Activated naive CD8-positive, alpha-beta T cell treated with anti-CD3 and anti-CD28 coated beads, Interleukin-2, amount 50 U/mL, for 24 hours (primary cell): ENCODE results near the gene NPIPB2.

ENCODE experiments used
- ATAC-seq: fragments of 150-1000 bp; cut with Tn5 transposase; one replicate; pipeline ENCODE4 v1.10.0; 2021
- DNase-seq: peaks from one replicate; pipeline ENCODE4 v3.0.0; 2021
- H3K27ac Mint-ChIP-seq: one replicate; pipeline ENCODE4 v1.8.0; 2021; ENCODE audit warnings: mild to moderate bottlenecking, mixed read lengths
- H3K27me3 Mint-ChIP-seq: one replicate; pipeline ENCODE4 v1.8.0; 2021; ENCODE audit warnings: mixed read lengths
- H3K36me3 Mint-ChIP-seq: one replicate; pipeline ENCODE4 v1.8.0; 2021; ENCODE audit warnings: low read depth, mixed read lengths
- H3K4me1 Mint-ChIP-seq: one replicate; pipeline ENCODE4 v1.8.0; 2021; ENCODE audit warnings: mixed read lengths
- H3K4me3 Mint-ChIP-seq: one replicate; pipeline ENCODE4 v1.8.0; 2021; ENCODE audit warnings: mild to moderate bottlenecking, moderate library complexity, mixed read lengths
- H3K9me3 Mint-ChIP-seq: one replicate; pipeline ENCODE4 v1.8.0; 2021; ENCODE audit warnings: mixed read lengths

The NPIPB2 gene

GRCh38 chr16:11892761-11893160 lies 49.1 kb downstream of the NPIPB2 start:
- peaks cover 10% of the 10 kb centered on the region for H3K4me1 Mint-ChIP-seq
- DNase-seq = no peak
- no peak overlapping the region for H3K27ac Mint-ChIP-seq
- ATAC-seq = no peak
- no peak overlapping the region for H3K4me3 Mint-ChIP-seq
- no peaks in the 10 kb centered on the region for H3K9me3 Mint-ChIP-seq
- H3K36me3 Mint-ChIP-seq = peaks cover 35% of the 10 kb centered on the region
- no peaks in the 10 kb centered on the region for H3K27me3 Mint-ChIP-seq

- Mint-ChIP-seq H3K9me3 (no peaks in the 10 kb centered on the region), H3K4me3 (no peak overlapping the region), H3K27ac (no peak overlapping the region), H3K4me1 (no peaks in the 10 kb centered on the region), H3K36me3 (peaks cover 42% of the 10 kb centered on the region), H3K27me3 (no peaks in the 10 kb centered on the region)
- DNase-seq (no peak), ATAC-seq (no peak)
Measured at GRCh38 chr16:11890231-11890965, 51.4 kb downstream of the NPIPB2 start.

- H3K36me3 Mint-ChIP-seq = peaks cover 49% of the 10 kb centered on the region
- no peak overlapping the region for H3K27ac Mint-ChIP-seq
- H3K4me1 Mint-ChIP-seq = no peaks in the 10 kb centered on the region
- ATAC-seq (no peak), DNase-seq (no peak)
- no peak overlapping the region for H3K4me3 Mint-ChIP-seq
- no peaks in the 10 kb centered on the region for H3K27me3 Mint-ChIP-seq
- no peaks in the 10 kb centered on the region for H3K9me3 Mint-ChIP-seq
Measured at GRCh38 chr16:11886881-11887280, 55.0 kb downstream of the NPIPB2 start.

GRCh38 chr16:11884035-11884434 lies 57.8 kb downstream of the NPIPB2 start:
- Mint-ChIP-seq H3K27me3 (no peaks in the 10 kb centered on the region), H3K9me3 (no peaks in the 10 kb centered on the region), H3K27ac (no peak overlapping the region), H3K36me3 (peaks cover 56% of the 10 kb centered on the region), H3K4me1 (no peaks in the 10 kb centered on the region), H3K4me3 (no peak overlapping the region)
- ATAC-seq (no peak), DNase-seq (no peak)

- Mint-ChIP-seq H3K36me3 (peaks cover 56% of the 10 kb centered on the region), H3K4me1 (no peaks in the 10 kb centered on the region), H3K9me3 (no peaks in the 10 kb centered on the region), H3K27ac (no peak overlapping the region), H3K27me3 (no peaks in the 10 kb centered on the region), H3K4me3 (no peak overlapping the region)
- DNase-seq (no peak), ATAC-seq (no peak)
Measured at GRCh38 chr16:11880007-11880406, 61.8 kb downstream of the NPIPB2 start.

GRCh38 chr16:11877374-11877773 lies 64.5 kb downstream of the NPIPB2 start:
- no peak for DNase-seq
- no peak for ATAC-seq
- Mint-ChIP-seq H3K27me3 (no peaks in the 10 kb centered on the region), H3K27ac (no peak overlapping the region), H3K9me3 (no peaks in the 10 kb centered on the region), H3K4me3 (no peak overlapping the region), H3K4me1 (no peaks in the 10 kb centered on the region), H3K36me3 (peaks cover 59% of the 10 kb centered on the region)
